NCI-H2227 (cell line): ENCODE data around the gene FAT1.

Experiments used
- DNase-seq: peaks from one replicate; lab custom pipeline; 2025; ENCODE audit not compliant: unreplicated experiment; lab: John Stamatoyannopoulos, UW

Gene FAT1

DNA sequence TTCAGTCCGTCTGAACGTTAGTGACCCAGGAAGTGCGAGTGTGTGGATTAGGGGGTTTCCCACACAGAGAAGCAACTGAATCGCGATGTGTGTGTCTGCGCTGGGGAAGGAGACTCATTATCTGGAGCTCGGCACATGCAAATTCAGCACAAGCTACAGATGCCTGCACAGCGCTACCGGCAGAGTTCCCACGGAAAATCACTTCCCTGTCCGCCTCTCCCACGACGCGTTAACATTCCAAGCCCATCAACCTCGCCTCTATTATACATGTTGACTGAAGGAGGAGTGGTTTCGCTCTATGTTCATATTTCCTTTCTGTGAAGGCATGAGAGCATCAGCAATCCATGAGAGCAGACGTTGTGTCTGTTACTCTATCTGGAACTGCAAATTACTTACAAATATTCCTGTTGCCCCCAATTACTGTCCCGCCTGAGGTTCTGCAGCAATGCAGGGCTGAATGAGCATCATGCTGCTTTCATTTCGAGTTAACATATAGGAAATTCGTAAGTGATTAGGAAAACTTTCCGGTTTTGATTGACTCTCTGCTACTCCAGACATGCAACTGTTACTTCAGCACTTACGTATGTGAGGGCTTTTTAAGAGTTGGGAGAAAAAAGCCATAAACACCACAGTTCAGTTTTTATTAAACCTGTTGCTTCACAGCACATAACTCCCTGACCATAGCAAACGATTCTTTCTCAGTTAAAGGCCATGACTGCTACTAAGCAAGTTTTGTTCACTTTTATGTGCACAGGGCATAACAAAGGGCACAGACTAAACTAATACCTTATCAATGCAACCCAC, 153.3 kb downstream of the FAT1 start:
- no peak for DNase-seq

DNA sequence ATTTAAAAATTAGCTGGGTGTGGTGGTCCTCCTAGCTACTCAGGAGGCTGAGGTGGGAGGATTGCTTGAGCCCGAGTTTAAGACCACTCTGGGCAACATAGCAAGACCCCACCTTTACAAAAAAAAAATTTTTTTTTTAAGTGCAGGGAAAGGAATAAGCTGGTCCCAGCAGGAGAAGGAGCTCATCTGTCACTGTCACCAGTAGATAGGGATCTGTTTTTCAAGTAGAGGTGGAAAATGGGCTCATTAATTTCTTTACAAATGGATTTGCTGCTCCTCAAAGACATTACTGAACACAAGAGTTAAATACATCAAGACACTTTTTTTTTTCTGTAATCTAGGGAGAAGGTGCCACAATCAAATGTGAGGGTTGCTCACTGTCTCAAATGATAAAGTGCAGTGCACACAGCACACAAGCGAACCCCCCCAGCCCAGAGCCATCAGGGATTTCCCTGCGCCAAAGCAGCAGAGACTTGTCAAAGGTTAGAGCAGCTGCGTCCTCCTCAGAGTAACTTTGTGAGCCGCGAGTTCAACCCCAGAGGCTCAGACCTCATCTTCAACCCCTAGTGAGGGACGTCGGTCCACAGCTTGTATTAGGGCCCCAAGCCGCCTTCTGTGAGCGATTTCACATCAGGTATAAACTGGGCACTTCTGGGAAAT, 154.0 kb downstream of the FAT1 start:
- no peak for DNase-seq

DNA sequence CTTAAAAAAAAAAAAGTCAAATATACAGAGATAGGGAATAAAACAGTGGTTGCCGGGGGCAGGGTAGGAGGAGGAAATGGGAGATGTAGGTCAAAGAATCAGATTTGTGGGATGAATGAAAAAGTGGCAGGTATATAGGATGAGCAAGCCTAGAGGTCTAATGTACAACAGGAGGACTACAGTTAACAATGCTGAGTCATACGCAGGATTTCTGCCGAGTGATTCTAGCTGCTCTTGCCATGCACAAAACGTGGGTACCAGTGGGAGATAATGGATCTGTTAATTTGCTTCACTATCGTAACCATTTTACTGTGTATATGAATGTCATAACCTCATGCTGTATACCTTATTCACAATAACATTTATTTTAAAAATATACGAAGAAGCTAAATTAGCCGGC, 157.6 kb downstream of the FAT1 start:
- DNase-seq: no peak

DNA sequence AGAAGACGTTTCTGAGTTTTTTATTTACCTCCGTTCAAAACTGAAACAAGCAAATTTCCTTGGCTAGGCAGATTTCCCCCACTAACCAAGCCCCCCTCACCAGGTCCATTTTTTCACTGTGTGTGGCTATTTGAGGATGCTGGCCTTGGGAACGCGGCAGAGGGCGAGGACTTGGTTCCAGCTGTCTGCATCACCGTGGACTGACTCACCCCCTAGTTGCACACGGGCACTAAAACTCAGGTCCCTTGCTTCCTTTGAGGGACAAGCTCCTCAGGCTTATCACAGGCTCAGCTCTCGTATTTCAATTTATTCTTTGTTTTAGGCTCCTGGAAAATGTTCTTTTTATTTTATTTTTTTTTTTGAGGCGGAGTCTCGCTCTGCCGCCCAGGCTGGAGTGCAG, 159.9 kb downstream of the FAT1 start:
- DNase-seq: no peak

DNA sequence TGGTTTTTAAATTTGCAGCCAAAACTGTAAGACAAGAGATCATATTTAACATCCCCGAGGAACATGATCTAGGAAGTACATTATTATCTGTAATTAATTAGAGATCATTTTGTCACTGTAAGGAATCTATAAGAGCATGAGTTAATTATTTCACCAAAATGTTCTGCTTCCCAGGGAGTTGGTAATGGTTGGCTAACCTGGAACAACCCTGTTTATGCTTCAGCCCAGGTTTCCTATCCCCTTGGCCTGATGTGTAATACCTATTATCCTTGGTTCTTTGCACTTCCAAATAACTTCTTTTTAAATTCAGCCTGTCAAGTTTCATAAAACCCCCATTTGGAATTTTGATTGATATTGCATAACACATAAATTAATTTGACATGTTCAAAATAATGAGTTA, 161.9 kb downstream of the FAT1 start:
- no peak for DNase-seq

DNA sequence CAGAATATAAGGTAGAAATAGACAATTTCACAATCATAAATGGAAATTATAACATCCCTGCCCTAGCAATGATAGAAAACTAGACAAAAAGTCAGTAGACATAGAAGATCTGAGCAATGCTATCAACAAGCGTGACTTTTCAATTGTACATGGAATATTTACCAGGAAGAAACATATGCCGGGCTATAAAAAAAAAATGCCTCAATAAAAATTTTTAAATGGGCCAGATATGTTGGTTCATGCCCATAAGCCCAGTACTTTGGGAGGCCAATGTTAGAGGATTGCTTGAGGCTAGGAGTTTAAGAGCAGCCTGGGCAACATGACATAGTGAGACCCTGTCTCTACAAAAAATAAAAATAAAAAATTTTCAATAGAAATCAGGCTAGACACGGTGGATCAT, 163.0 kb downstream of the FAT1 start:
- DNase-seq: no peak

DNA sequence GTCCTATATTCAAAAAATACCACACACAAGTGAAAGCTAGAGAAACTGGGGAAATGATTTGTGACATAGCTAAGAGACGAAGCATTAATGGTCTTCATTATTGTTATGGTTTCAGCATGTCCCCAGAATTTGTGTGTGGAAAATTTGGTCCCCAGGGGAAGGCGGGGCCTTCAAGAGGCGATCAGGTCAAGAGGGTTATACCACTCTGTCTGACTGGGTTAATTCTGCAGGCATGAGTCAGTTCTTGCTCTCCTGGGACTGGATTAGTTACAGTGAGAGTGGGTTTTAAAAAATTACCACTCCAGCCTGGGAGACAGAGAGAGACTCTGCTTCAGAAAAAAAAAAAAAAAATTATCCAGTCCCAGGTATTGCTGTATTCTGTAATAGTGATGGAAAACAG, 166.2 kb downstream of the FAT1 start:
- DNase-seq: no peak

DNA sequence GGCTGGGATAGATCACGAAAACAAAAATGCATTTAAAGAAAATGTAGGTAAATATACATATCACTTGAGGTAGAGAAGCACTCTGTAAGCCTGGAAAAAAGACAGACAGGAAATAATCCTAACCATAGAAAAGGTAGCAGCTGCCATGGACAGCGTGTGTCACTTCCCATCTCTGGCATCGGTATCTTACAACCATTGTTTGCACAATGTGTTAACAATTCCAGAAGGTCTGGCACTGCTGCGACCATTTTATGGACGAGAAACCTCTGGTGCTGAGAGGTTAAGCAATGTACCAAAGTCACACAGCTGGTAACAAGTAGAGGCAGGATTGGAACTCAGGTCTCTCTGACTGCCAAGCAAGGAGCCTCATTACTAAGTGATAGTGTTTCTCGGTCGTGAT, 166.6 kb downstream of the FAT1 start:
- no peak for DNase-seq

DNA sequence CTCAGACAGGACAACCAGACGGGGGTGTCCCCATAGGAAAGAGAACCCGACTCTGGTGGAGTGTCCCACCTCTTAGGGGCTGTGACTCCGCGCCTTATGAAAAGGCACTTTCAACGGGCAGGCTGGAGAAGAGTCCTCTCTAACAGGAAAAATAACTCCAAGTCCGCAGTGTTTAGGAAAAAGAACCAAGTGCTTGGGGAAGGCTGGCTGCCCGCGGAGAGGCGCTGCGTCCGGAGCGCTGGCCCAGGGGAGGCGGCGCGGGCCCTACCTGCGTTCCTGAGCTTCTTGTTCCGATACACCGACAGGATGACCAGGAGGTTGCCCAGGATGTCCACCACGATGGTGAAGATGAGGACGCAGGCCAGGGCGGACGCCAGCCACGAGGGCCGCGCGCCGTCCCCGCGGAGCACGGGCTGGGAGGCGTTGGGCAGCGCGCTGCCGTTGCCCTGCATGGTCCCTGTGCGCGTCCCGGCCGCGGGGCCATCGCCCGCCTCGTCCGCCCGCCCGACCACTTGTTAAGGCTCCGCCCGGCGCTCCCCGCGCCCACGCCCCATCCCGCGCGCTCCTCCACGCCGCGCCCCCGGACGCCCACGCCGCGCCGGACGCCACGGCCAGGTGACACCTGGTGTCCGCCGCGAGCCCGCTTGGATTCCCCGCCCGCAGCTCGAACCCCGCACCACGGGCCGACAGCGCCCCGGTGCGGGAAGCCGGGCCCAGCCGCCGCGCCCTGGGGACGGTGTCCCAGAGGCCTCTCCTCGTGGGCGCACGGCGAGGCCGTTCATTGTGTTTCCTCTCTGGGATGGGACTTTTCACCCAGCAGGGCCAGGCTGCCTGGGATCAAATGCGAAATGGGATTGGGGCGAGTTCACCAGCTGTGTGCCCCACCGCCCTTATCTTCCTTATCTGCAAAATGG, 168.5 kb downstream of the FAT1 start, which contains the start of gene MTNR1A:
MTNR1A (minus strand) TSS at position 654 of the 914 bp plus-strand sequence; CDS start at position 452, 202 bp downstream.
- DNase-seq: no peak

DNA sequence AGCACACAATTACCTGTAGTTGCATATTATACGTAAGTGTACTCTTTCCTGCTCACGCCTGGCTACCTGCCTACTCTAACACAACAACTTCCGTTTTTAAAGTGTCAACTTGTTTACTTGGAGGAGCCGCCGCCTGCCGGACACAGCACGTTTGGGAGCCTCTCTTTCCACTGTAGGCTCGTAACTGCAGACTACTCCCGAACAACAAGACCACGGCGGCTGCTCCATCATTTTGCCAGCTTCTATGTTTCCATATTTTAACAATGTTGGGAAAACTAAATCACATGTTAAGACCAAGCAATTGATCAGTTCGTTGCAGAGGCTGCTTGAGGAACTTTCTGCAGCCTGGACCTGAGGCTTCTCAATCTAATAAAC, 169.1 kb downstream of the FAT1 start:
- DNase-seq: no peak

DNA sequence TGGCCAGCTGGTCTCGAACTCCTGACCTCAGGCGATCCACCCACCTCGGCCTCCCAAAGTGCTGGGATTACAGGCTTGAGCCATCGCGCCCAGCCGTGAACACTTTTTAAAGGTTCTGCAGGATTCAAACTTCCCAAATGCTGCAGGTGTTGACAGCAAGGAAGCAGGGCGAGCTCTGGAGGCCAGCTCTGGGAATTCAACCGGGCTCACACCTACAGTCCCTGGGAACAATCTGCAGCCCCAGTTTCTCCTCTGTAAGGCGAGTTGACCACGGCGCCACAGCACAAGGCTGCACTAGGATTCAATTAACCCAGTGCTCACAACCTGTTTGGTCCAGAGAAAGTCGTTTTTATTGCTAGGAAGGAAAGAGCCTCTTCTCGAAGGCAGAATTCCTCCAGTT, 169.9 kb downstream of the FAT1 start:
- no peak for DNase-seq

DNA sequence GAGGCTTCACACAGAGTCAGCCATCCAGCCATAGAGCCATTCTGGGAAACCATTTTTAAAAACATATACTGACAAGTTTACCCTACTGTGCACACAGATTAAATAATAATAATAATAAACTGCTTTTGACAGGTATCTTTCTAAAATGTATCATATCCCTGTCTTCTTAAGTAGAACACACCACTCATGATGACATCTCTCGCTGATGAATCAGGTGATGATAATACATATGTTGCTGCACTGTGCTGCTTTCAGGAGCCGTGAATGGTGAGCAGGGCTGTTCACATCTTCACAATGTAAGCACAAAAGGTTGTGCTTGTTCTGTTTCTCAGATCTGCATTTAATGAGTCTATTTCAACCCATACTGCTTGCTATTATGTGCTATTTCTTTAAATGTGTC, 171.8 kb downstream of the FAT1 start:
- DNase-seq: no peak

DNA sequence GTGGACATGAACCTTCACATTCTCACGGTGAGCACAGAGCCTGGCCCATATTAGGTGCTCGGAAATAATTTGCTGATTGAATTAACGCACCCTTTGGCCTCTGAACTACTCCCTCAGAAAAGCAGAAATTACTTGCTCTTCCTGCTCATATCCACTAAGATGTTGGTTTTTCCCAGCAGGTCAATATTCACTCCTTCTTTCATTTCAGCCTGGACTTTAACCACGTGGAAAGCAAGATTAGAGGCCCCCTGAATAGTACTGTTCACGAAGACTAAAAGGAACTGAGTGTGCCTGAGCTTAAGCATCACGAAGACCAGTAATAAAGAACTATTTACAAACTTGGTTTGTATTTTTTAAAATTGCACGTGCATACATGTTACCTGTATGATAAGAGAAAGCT, 178.2 kb downstream of the FAT1 start:
- no peak for DNase-seq

DNA sequence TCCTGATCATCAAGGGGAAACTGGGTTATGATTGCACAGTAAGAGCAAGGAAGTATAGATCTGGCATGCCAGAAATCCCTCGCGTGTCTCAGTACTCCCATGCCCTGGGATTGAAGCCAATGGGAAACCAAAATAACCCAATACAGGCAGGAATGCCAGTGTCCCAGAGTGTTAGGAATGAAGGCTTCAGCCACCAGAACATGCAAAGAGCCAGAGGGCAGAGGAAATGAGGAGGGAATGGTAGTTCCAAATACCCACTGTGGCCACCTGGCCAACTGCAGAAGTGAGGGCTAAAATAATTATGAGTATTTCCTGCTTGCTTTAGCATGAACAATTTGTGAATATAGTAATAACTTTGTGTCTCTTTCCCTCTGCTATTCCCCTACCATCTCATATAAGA, 180.4 kb downstream of the FAT1 start:
- no peak for DNase-seq

DNA sequence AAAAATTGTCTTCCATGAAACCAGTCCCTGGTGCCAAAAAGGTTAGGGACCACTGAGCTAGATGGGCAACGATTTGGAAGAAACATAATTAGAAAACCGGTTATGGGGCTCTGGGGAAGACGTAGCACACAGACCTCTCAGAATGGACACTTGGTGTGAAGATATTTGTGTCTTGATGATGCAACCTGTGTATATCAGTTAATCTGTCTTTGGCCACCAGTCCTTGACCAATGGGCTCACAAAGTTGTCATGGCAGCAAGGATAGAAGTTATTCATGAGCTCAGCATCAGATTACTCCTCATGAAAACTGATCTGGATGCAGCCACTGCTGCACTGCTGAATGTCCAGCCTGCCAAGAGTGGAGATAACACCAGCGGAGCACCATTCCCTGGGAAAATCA, 181.9 kb downstream of the FAT1 start:
- DNase-seq: no peak

DNA sequence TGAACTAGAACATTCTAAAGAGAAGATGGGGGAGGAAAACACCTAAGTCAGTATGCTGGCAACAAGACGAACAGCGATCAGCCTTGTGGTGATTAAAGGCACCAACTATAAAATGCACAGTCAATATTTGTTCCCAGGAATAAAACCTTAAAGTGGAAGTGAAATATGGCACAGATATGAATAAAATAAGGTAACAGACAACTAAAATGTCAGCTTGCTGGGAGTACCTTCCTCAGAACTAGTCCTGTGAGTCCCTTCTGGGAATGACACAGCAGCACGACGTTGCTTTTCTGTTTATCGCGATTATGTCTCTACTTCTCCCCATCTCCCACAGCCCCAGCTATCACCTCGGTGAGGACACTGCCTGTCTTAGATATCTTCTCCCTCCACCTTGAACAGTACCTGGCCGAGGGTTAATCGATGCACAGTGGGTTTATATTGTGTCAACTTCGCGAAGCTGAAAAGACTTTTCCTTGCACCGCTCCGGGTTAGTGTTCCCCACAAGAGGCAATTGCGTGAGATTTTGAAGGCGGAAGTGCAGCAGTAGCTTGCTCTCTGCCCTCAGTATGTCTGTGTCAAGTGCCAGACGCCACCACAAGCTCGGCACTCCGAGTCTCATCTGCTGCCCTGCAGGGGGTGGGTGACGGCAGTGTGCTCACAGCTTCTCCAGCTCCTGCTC, 185.7 kb downstream of the FAT1 start:
- no peak for DNase-seq
